NOMO-1 (cell line): ENCODE results near the gene DEUP1.
"Not testable (repeated sequence)": the region's sequence is repeated elsewhere in the genome, so short reads cannot be mapped to it uniquely, and the experiment has no call there.

Experiments
- DNase-seq, 2 experiments: peaks; one replicate each; lab custom pipeline; 2025; ENCODE audit not compliant: unreplicated experiment in 2 of 2; lab: John Stamatoyannopoulos, UW

The DEUP1 gene

GRCh38 chr11:93330446-93330984 is at the start of gene DEUP1:
TSS of gene DEUP1 (plus strand) at chr11:93330742. CDS start at chr11:93332260, 1,518 bp downstream.
- peak; percentile 38 to 60 for DNase-seq

DNA sequence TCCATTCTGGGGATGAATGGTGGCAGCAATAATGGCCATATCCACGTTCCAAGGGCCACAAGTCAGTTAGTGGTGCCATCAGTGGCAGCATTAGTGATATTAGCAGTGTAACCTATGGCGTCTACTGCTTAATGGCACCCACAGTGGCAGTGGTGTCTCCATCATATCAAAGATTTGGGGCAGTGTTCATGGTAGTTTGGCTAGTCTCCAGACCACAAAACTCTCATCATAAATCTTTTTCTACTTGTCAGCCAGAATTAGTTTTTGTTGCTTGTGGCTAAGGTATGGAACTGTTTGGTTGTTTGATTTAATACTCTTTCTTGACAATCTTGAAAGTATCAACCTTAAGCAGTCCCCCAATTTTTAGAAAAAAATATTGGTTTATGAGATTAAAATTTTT is 45.1 kb upstream of the DEUP1 start:
- no peak for DNase-seq

DNA sequence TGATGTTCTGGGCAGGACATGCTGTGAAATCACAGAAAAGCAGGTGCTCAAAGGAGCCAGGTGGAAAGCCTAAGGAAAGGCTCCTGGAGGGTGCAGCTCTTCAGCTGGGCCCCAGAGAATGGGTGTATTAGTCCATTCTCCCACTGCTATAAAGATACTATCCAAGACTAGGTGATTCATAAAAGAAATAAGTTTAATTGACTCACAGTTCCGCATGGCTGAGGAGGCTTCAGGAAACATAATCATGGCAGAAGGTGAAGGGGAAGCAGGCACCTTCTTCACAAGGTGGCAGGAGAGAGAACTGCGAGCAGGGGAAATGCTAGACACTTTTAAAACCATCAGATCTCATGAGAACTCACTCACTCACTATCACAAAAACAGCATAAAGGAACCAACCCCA is 43.1 kb upstream of the DEUP1 start:
- DNase-seq: no peak

GRCh38 chr11:93288079-93288478 is 42.5 kb upstream of the DEUP1 start:
- DNase-seq: no peak

DNA sequence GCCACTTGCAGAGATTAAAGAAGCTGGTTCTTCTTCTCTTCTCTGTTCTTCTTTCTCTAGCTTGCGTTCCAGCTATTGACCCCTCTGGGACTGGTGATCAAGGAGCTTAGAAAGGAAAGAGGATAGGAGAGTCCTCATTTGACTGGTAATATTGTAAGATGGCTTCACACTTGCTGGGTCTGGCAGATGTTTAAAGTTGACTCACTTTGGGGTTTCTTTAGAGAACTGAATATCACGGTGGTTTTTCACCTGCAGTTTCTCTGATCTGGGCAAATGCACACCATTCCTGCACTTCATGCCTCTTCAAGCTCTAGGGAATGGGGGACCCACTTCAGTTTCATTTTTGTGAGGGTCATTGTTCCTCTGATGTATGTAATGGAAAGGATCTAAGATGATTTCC is 41.8 kb upstream of the DEUP1 start:
- no peak for DNase-seq

DNA sequence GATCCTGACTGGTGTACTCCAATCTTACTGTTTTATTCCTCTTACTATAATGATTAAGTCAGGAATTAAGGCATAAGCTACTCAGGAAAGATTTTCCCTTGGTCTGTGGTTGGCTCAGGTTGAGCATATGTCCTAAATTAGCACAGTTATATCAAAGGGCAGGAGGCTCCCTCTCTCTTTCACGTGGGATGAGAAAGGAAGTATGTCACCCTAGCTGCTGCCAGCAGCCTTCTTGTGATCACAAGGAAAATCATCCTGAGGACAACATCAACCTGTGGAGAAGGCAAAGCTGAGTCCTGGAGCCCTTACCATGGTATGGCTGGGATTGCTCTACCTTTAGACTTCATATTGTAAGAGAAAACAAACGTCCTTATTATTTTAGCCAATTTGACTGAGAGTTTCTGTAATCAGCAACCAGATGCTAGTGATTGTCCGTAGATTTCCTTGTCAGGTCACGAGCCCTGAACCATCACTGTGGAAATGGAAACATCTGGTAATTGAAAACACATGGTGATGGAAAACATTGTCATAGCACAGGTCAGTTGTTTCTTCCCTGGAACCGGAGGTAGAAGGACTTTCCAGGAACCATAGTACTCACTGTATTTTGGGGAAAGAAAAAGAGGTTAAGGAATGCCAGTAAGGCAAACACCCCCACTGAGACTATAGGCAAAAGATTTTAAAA is 40.6 kb upstream of the DEUP1 start:
- DNase-seq: no peak

DNA sequence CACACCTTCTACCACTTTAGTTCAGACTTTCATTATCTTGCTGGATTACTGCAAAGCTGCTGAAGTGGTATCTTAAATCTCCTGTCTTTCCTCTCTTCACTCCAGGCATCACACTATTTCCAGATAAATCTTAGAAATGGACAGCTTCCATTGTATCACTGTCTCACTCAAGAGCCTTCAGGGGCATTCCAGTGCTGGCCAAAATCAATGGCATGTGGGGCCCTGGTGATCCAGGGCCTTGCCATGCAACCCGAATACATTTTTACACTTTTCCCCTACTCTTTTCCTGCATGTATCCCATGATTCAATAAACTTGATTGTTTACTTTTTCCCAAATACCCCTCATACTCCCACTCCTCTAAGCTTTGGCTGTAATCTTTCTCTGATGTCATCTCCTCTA is 39.4 kb upstream of the DEUP1 start:
- DNase-seq: no peak

- DNase-seq: no peak
Measured at GRCh38 chr11:93291898-93292297, 38.6 kb upstream of the DEUP1 start.

GRCh38 chr11:93295921-93296575 is 34.5 kb upstream of the DEUP1 start:
- DNase-seq: no peak

GRCh38 chr11:93303689-93304088 is 26.9 kb upstream of the DEUP1 start:
- DNase-seq: no peak

DNA sequence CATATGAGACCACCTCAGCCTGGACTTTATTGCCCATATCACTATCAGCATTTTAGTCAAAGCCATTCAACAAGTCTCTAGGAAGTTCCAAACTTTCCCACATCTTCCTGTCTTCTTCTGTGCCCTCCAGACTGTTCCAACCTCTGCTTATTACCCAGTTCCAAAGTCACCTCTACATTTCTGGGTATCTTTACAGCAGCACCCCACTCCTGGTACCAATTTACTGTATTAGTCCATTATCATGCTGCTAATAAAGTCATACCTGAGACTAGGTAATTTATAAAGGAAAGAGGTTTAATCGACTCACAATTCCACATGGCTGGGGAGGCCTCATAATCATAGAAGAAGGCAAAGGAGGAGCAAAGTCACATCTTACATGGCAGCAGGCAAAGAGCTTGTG is 16.1 kb upstream of the DEUP1 start:
- not testable (repeated sequence) for DNase-seq

GRCh38 chr11:93319224-93319839 is 11.2 kb upstream of the DEUP1 start:
- no peak for DNase-seq

GRCh38 chr11:93320230-93320629 is 10.3 kb upstream of the DEUP1 start:
- DNase-seq: no peak

DNA sequence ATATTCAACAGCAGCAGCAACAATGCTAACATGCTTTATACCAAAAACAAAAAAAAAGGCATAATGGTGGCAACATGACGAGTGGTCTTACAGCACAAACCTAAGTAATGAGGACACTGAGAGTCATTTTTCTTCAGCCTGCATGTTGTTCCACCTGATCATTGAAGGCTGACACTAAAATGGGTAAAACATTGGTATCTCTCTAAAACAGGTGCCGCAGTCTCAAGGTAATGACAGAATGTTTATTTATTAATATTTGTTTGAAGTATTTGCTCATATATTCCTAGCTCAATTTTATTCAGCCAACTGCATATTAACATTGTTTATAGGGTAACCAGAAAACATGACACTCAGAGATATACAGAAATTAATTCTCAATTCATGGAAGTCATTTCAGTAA is 8.3 kb upstream of the DEUP1 start:
- no peak for DNase-seq

DNA sequence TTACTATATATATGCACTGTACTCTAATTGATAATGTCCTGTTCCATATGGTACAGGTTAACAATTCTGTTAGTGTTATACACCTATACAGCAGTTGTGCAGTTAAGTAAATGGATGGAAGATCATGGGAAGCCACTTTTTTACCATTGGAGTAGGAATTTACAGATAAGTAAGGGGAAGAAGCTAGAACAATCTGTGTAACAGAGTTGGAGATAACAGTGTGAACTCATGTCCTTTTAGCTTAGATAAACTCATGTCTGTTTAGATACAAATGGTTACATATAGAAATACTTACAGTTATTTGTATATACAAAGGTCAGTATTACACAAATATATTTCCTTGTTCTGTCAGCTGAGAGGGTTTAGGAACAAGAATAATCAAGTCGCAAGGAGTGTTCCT is 6.8 kb upstream of the DEUP1 start:
- DNase-seq: no peak

DNA sequence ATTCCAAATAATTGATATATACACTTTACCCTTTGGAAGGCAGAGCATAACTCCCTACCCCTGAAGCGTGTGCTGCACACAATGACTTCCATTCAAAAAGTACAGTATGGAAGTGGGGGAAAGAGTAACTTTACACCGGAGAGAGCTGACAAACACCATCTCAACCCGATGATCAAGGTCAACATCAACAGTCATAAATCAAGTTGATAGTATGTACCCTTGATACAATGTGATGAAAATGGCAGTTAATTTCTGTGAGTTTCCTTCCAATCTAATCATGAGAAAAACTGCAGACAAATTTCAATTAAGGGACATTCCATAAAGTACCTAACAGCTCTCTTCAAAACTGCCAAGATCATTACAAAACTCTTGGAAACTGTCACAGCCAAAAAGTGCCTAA is 6.0 kb upstream of the DEUP1 start:
- DNase-seq: no peak

DNA sequence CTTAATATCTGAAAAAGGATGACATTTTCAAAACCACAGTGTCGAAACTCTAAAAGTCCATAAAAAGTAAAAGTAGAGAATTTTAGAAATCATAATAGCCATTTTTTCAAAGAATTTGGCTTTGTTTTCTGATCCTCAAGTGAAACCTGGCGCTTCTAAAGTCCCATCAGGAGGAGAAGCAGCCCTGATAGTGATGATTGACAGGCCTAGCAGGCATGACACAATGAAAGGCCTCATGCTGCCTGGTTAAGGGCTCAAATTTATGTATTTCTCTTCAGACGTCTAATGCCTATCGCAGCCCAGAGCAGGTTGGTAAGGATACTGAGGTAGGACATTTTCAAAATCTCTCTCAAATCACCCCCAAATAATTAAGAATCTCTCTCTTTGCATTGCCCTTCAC is 3.9 kb upstream of the DEUP1 start:
- DNase-seq: no peak

DNA sequence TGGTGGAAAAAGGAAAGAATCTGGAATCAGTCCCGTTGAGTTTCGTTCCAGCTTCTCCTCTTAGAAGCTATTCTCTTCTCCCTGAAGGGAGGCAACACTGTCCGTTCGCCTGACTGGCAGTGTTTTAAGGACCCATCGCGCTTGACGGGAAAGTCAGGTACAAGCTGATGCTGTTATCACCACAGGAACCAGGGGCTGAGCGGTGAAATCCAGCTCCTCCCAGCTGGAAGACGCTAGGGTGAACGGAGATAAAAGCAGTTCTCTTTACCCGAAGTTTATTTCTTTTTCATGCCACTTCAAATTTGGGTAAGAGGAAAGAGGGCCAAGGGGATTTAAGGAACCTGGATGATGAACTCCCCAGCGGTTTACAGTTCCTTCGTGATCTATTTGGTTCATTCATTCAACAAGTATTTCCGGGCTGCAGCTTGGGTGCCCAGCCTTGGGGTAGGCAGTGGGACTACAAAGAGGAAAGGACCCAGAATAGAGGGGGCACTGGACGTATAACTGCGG is 551 bp upstream of the DEUP1 start:
- DNase-seq: peak in 1 of 2 experiments; percentile 36

DNA sequence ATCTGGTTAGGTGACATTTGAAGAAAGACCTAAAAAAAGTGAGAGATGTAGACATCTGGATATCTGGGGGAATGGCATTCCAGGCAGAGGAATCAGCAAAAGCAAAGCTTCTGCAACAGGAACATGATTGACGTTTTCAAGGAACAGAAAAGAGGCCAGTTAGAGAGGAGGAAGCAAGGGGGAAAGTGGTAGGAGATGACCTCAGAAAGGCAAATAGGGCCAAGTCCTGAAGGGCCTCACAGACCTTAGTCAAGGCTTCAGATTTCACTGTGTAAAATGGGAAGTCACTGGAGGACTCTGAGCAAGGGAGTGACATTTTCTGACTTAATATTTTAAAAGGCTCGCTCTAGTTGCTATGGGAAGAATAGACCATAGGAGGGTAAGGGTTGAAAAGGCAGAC is 9.7 kb downstream of the DEUP1 start:
- no peak for DNase-seq

DNA sequence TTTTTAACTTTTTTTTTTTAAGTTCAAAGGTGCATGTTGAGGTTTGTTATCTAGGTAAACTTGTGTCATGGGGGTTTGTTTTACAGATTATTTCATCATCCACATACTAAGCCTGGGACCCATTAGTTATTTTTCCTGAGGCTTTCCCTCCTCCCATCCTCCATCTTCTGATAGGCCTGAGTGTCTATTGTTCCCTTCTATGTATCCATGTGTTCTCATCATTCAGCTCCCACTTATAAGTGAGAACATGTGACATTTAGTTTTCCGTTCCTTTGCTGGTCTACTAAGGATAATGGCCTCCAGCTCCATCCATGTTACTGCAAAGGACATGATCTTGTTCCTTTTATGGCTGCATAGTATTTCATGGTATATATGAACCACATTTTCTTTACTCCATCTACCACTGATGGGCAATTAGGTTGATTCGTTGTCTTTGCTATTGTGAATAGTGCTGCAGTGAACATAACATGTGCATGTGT is 14.4 kb downstream of the DEUP1 start:
- no peak for DNase-seq

GRCh38 chr11:93348930-93349329 is 18.4 kb downstream of the DEUP1 start:
- DNase-seq: no peak

DNA sequence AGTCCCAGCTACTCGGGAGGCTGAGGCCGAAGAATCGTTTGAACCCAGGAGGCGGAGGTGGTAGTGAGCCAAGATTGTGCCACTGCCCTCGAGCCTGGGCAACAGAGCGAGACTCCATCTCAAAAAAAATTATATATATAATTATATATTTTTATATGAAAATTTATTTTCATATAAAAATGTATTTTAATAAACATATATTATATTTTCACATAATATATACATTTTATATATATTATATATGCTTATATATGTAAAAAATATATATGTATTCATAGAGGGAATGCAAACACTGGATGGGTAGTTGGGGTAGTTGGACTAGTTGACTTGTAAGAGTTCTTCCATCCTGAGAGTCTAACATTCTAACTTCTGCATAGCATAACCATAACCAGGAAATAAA is 20.3 kb downstream of the DEUP1 start:
- DNase-seq: no peak
